ENCODE measurements around the gene CDC27.
"Not testable (repeated sequence)": the region's sequence is repeated elsewhere in the genome, so short reads cannot be mapped to it uniquely, and the experiment has no call there.

The CDC27 gene

GRCh38 chr17:47219621-47220475 is 30.8 kb upstream of the CDC27 start:
- no peak for DNase-seq

- no peak for DNase-seq
Measured at GRCh38 chr17:47218896-47219430, 29.9 kb upstream of the CDC27 start.

GRCh38 chr17:47217279-47217678 is 28.2 kb upstream of the CDC27 start:
- peak in 1 of 2 donors; percentile 47 for DNase-seq

- not testable (repeated sequence) for DNase-seq
Measured at GRCh38 chr17:47216821-47217220, 27.7 kb upstream of the CDC27 start.

GRCh38 chr17:47214931-47215330 is 25.8 kb upstream of the CDC27 start:
- no peak for DNase-seq

- DNase-seq = no peak
Measured at GRCh38 chr17:47213540-47213939, 24.4 kb upstream of the CDC27 start.

GRCh38 chr17:47212458-47212857 is 23.4 kb upstream of the CDC27 start:
- no peak for DNase-seq

GRCh38 chr17:47210779-47211178 is 21.7 kb upstream of the CDC27 start:
- no peak for DNase-seq

- DNase-seq = no peak
Measured at GRCh38 chr17:47210105-47210504, 21.0 kb upstream of the CDC27 start.

- DNase-seq = no peak
Measured at GRCh38 chr17:47209499-47209898, 20.4 kb upstream of the CDC27 start.

- DNase-seq = no peak
Measured at GRCh38 chr17:47208744-47209488, 19.8 kb upstream of the CDC27 start, which contains the start of gene MYL4. Gene MYL4, plus strand, starts transcription at chr17:47209348. Its CDS starts 75 bp downstream, at chr17:47209423.

- DNase-seq = no peak
Measured at GRCh38 chr17:47207143-47208067, 18.3 kb upstream of the CDC27 start.

GRCh38 chr17:47205419-47205963 is 16.4 kb upstream of the CDC27 start:
- DNase-seq = peak; percentile 74 to 79

GRCh38 chr17:47204722-47205418 is 15.8 kb upstream of the CDC27 start:
- DNase-seq = peak; percentile 48 to 51

GRCh38 chr17:47203984-47204721 is 15.1 kb upstream of the CDC27 start:
- DNase-seq = peak; percentile 28 to 58

- DNase-seq = no peak
Measured at GRCh38 chr17:47201166-47201565, 12.1 kb upstream of the CDC27 start.

- DNase-seq = no peak
Measured at GRCh38 chr17:47200325-47200664, 11.2 kb upstream of the CDC27 start.

- DNase-seq = no peak
Measured at GRCh38 chr17:47199627-47200324, 10.7 kb upstream of the CDC27 start.

GRCh38 chr17:47197821-47198220 is 8.7 kb upstream of the CDC27 start:
- no peak for DNase-seq

GRCh38 chr17:47193931-47194511 is 4.9 kb upstream of the CDC27 start:
- DNase-seq = no peak
